ENCODE measurements around the gene MYO5A.
"Not testable (repeated sequence)": the region's sequence is repeated elsewhere in the genome, so short reads cannot be mapped to it uniquely, and the experiment has no call there.

MYO5A gene

GRCh38 chr15:52440414-52440813 is 88.3 kb downstream of the MYO5A start:
- Histone ChIP-seq H3K36me3 (ENCODE audit: control insufficient read depth, insufficient read depth, low read length) (no peaks in the 10 kb centered on the region), H3K79me2 (peaks cover 2% of the 10 kb centered on the region), H3K4me2 (ENCODE audit: low read length) (no peak overlapping the region), H3K4me3 (ENCODE audit: low read depth, low read length) (no peak overlapping the region), H3K4me1 (peaks cover 8% of the 10 kb centered on the region), H3K27me3 (ENCODE audit: control insufficient read depth, insufficient read depth, low read length) (no peaks in the 10 kb centered on the region), H2AFZ (no peak overlapping the region), H3K27ac (no peak overlapping the region), H3K9ac (no peak overlapping the region), H3K9me3 (ENCODE audit: control insufficient read depth, low read length) (no peaks in the 10 kb centered on the region)
- TF ChIP-seq CTCF (IDR thresholded peaks at IDR 0.05), result no peak

GRCh38 chr15:52439470-52439869 is 89.2 kb downstream of the MYO5A start:
- no peak overlapping the region for H3K4me2 ChIP-seq (ENCODE audit: low read length)
- no peak for TF ChIP-seq CTCF (IDR thresholded peaks at IDR 0.05)
- H3K9ac ChIP-seq, result no peak overlapping the region
- H3K36me3 ChIP-seq (ENCODE audit: control insufficient read depth, insufficient read depth, low read length), result no peaks in the 10 kb centered on the region
- no peak overlapping the region for H2AFZ ChIP-seq
- no peaks in the 10 kb centered on the region for H3K9me3 ChIP-seq (ENCODE audit: control insufficient read depth, low read length)
- peaks cover 2% of the 10 kb centered on the region for H3K79me2 ChIP-seq
- H3K27me3 ChIP-seq (ENCODE audit: control insufficient read depth, insufficient read depth, low read length), result no peaks in the 10 kb centered on the region
- H3K4me1 ChIP-seq, result peaks cover 12% of the 10 kb centered on the region
- H3K4me3 ChIP-seq (ENCODE audit: low read depth, low read length), result no peak overlapping the region
- no peak overlapping the region for H3K27ac ChIP-seq

- not testable (repeated sequence) for H3K36me3 ChIP-seq (ENCODE audit: control insufficient read depth, insufficient read depth, low read length); H3K9me3 ChIP-seq (ENCODE audit: control insufficient read depth, low read length); H3K9ac ChIP-seq; H2AFZ ChIP-seq; H3K27me3 ChIP-seq (ENCODE audit: control insufficient read depth, insufficient read depth, low read length); H3K4me2 ChIP-seq (ENCODE audit: low read length); H3K27ac ChIP-seq; H3K4me3 ChIP-seq (ENCODE audit: low read depth, low read length); H3K79me2 ChIP-seq
- H3K4me1 ChIP-seq, result peaks cover 12% of the 10 kb centered on the region
Measured at GRCh38 chr15:52439042-52439441, 89.6 kb downstream of the MYO5A start.

GRCh38 chr15:52438047-52438446 is 90.6 kb downstream of the MYO5A start:
- H3K36me3 ChIP-seq (ENCODE audit: control insufficient read depth, insufficient read depth, low read length), result no peaks in the 10 kb centered on the region
- no peaks in the 10 kb centered on the region for H3K9me3 ChIP-seq (ENCODE audit: control insufficient read depth, low read length)
- no peak overlapping the region for H3K4me3 ChIP-seq (ENCODE audit: low read depth, low read length)
- H3K79me2 ChIP-seq, result peaks cover 2% of the 10 kb centered on the region
- H3K27ac ChIP-seq, result peak overlapping the region; percentile 75
- peak overlapping the region; percentile 43 for H3K4me2 ChIP-seq (ENCODE audit: low read length)
- no peak overlapping the region for H2AFZ ChIP-seq
- H3K27me3 ChIP-seq (ENCODE audit: control insufficient read depth, insufficient read depth, low read length), result no peaks in the 10 kb centered on the region
- TF ChIP-seq CTCF (IDR thresholded peaks at IDR 0.05), result no peak
- no peak overlapping the region for H3K9ac ChIP-seq
- peaks cover 12% of the 10 kb centered on the region for H3K4me1 ChIP-seq

- H3K36me3 ChIP-seq (ENCODE audit: control insufficient read depth, insufficient read depth, low read length), result no peaks in the 10 kb centered on the region
- peaks cover 2% of the 10 kb centered on the region for H3K79me2 ChIP-seq
- peak overlapping the region; percentile 43 for H3K4me2 ChIP-seq (ENCODE audit: low read length)
- H2AFZ ChIP-seq, result no peak overlapping the region
- no peak for TF ChIP-seq CTCF (IDR thresholded peaks at IDR 0.05)
- peak overlapping the region; percentile 75 for H3K27ac ChIP-seq
- H3K9ac ChIP-seq, result no peak overlapping the region
- H3K9me3 ChIP-seq (ENCODE audit: control insufficient read depth, low read length), result no peaks in the 10 kb centered on the region
- H3K4me3 ChIP-seq (ENCODE audit: low read depth, low read length), result no peak overlapping the region
- H3K4me1 ChIP-seq, result peaks cover 12% of the 10 kb centered on the region
- H3K27me3 ChIP-seq (ENCODE audit: control insufficient read depth, insufficient read depth, low read length), result no peaks in the 10 kb centered on the region
Measured at GRCh38 chr15:52437646-52438045, 91.0 kb downstream of the MYO5A start.

Measured in parathyroid adenoma (tissue), 2 donors.